ENCODE results near the gene NKD2. TPM values are rescaled to one million over a fixed set of nuclear protein-coding genes. Genes with fewer than 3 reads are reported as not detected.
A peak's percentile ranks its signal among the peaks of the same experiment; 100 is the strongest.

NKD2 gene
- total RNA-seq, 1 experiment from 2014 or later, result 0.57 TPM

GRCh38 chr5:1003296-1003937 is 5.2 kb upstream of the NKD2 start:
- Histone ChIP-seq H3K9me2 (ENCODE audit: insufficient read depth) (no peaks in the 10 kb centered on the region), H3K79me2 (ENCODE audit: low read depth) (no peaks in the 10 kb centered on the region), H3K27ac (no peak overlapping the region), H3K27me3 (ENCODE audit: insufficient read depth, low read depth) (peaks cover 83% of the 10 kb centered on the region), H3K9me3 (ENCODE audit: insufficient read depth, low read depth) (no peaks in the 10 kb centered on the region), H3K4me2 (no peak overlapping the region), H3K36me3 (ENCODE audit: low read depth) (no peaks in the 10 kb centered on the region), H2AFZ (no peak overlapping the region), H3K4me1 (replicated peaks; ENCODE audit: insufficient read depth) (peaks cover 4% of the 10 kb centered on the region; the same call in 1 of the 2 replicates), H3K4me3 (no peak overlapping the region), H4K20me1 (ENCODE audit: insufficient read depth) (no peaks in the 10 kb centered on the region), H3F3A (ENCODE audit: insufficient read depth, low read depth) (peaks cover 19% of the 10 kb centered on the region; the same call in 1 of the 2 replicates)
- BruUV-seq (replicated peaks), result no TSS peak
- peak; percentile 80 to 84 for DNase-seq
- ChIA-PET POLR2A (ENCODE audit: unreplicated experiment) (no interaction called here), CTCF (no interaction called here)
- intact Hi-C loops (cut with micrococcal nuclease; ENCODE audit: unreplicated experiment), result no loop called here
- TF ChIP-seq, protein P1, sequence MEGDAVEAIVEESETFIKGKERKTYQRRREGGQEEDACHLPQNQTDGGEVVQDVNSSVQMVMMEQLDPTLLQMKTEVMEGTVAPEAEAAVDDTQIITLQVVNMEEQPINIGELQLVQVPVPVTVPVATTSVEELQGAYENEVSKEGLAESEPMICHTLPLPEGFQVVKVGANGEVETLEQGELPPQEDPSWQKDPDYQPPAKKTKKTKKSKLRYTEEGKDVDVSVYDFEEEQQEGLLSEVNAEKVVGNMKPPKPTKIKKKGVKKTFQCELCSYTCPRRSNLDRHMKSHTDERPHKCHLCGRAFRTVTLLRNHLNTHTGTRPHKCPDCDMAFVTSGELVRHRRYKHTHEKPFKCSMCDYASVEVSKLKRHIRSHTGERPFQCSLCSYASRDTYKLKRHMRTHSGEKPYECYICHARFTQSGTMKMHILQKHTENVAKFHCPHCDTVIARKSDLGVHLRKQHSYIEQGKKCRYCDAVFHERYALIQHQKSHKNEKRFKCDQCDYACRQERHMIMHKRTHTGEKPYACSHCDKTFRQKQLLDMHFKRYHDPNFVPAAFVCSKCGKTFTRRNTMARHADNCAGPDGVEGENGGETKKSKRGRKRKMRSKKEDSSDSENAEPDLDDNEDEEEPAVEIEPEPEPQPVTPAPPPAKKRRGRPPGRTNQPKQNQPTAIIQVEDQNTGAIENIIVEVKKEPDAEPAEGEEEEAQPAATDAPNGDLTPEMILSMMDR (conservative IDR thresholded peaks at IDR 0.05), result no peak
- no peak for TF ChIP-seq EZH2 (IDR thresholded peaks at IDR 0.05; ENCODE audit: low read depth)

- intact Hi-C loops (cut with micrococcal nuclease; ENCODE audit: unreplicated experiment), result no loop called here
- H3K4me2 ChIP-seq, result peak overlapping the region; percentile 54; the same call in 1 of the 2 replicates
- H3K36me3 ChIP-seq (ENCODE audit: low read depth), result no peaks in the 10 kb centered on the region
- no peak overlapping the region for H2AFZ ChIP-seq
- H3K4me3 ChIP-seq, result peak overlapping the region; percentile 32; the same call in 1 of the 2 replicates
- H3K27me3 ChIP-seq (ENCODE audit: insufficient read depth, low read depth), result peaks cover 72% of the 10 kb centered on the region
- ChIA-PET CTCF (interaction anchor here (0.5 to 0.8 kb wide), 3 partner anchors 14 to 639 kb away, joined by 3 to 7 read pairs (median 5); no protein-coding TSS in a partner anchor), POLR2A (ENCODE audit: unreplicated experiment) (no interaction called here)
- BruUV-seq (replicated peaks), result no TSS peak
- DNase-seq, result peak in 1 of 2 experiments; percentile 57
- TF ChIP-seq, protein P1 (conservative IDR thresholded peaks at IDR 0.05), result no peak; the same call in 1 of the 2 replicates
- 0 out of 2 replicates have a peak, but pooled peaks have one; percentile 86 for TF ChIP-seq EZH2 (IDR thresholded peaks at IDR 0.05; ENCODE audit: low read depth)
- peaks cover 19% of the 10 kb centered on the region; the same call in 1 of the 2 replicates for H3F3A ChIP-seq (ENCODE audit: insufficient read depth, low read depth)
- no peaks in the 10 kb centered on the region for H4K20me1 ChIP-seq (ENCODE audit: insufficient read depth)
- no peaks in the 10 kb centered on the region for H3K9me3 ChIP-seq (ENCODE audit: insufficient read depth, low read depth)
- no peaks in the 10 kb centered on the region for H3K79me2 ChIP-seq (ENCODE audit: low read depth)
- no peaks in the 10 kb centered on the region for H3K9me2 ChIP-seq (ENCODE audit: insufficient read depth)
- no peak overlapping the region for H3K27ac ChIP-seq
- peaks cover 4% of the 10 kb centered on the region; the same call in 1 of the 2 replicates for H3K4me1 ChIP-seq (replicated peaks; ENCODE audit: insufficient read depth)
These were observed 3.9 kb upstream of the NKD2 start for GRCh38 chr5:1004461-1005248.

DNA sequence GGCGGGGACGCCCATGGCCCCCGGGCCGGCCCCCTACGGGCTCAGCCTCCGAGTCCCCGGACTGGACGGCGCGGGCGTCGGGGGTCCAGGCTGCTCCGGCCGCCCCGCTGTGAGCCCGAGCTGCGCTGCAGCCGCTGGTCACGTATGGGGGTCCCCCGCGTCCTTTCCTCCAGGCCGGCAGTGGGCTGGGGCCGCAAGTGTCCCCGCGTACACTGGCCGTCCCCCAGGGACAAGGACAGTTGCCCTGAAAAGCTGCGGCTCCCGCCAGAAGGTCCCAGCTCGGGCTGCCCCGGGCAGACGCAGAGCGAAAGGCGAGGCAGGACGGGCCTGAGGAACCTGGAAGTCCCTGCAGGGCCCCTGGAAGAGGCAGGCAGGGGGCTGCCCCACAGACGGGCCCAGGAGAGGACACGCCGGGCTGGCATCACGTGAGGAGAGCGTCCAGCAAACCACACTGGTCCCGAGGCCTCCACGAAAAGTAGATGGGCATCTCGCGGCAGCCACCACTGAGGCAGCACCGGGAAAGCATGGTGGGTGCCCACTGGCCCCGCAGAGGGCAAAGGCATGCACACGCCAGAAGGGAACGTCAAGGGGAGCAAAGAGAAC is 3.3 kb upstream of the NKD2 start:
- ChIA-PET CTCF (interaction anchor here (0.5 to 0.9 kb wide), 4 partner anchors 14 to 640 kb away, joined by 3 to 7 read pairs (median 4); no protein-coding TSS in a partner anchor), POLR2A (ENCODE audit: unreplicated experiment) (no interaction called here)
- Histone ChIP-seq H3F3A (ENCODE audit: insufficient read depth, low read depth) (peaks cover 19% of the 10 kb centered on the region; the same call in 1 of the 2 replicates), H3K4me2 (peak overlapping the region; percentile 54; the same call in 1 of the 2 replicates), H3K36me3 (ENCODE audit: low read depth) (no peaks in the 10 kb centered on the region), H3K27ac (no peak overlapping the region), H3K9me2 (ENCODE audit: insufficient read depth) (no peaks in the 10 kb centered on the region), H3K27me3 (ENCODE audit: insufficient read depth, low read depth) (peaks cover 72% of the 10 kb centered on the region), H3K4me3 (no peak overlapping the region), H3K4me1 (replicated peaks; ENCODE audit: insufficient read depth) (peaks cover 4% of the 10 kb centered on the region; the same call in 1 of the 2 replicates), H2AFZ (no peak overlapping the region), H3K9me3 (ENCODE audit: insufficient read depth, low read depth) (no peaks in the 10 kb centered on the region), H4K20me1 (ENCODE audit: insufficient read depth) (no peaks in the 10 kb centered on the region), H3K79me2 (ENCODE audit: low read depth) (no peaks in the 10 kb centered on the region)
- no peak for DNase-seq
- no peak for TF ChIP-seq EZH2 (IDR thresholded peaks at IDR 0.05; ENCODE audit: low read depth)
- TF ChIP-seq, protein P1 (conservative IDR thresholded peaks at IDR 0.05), result no peak
- intact Hi-C loops (cut with micrococcal nuclease; ENCODE audit: unreplicated experiment), result no loop called here
- no TSS peak for BruUV-seq (replicated peaks)
